GM06990 (cell line): Measurements from ENCODE around the gene TNS2.

Experiments used
- DNase-seq: peaks from one replicate; pipeline ENCODE4 v3.0.0-alpha.2; 2011; ENCODE audit not compliant: insufficient read length; ENCODE audit errors: extremely low read depth
- H3K27me3 ChIP-seq: replicated peaks from 2 replicates; pipeline ENCODE4 v1.6.0; 2011; ENCODE audit warnings: low read length; ENCODE audit not compliant: control insufficient read depth, insufficient read depth
- H3K36me3 ChIP-seq: 2 replicates; pipeline ENCODE4 v1.5.1; 2011; ENCODE audit warnings: low read length; ENCODE audit not compliant: control insufficient read depth, insufficient read depth
- H3K4me3 ChIP-seq: replicated peaks from 2 replicates; pipeline ENCODE4 v1.5.1; 2011; ENCODE audit warnings: low read depth, mild to moderate bottlenecking, control low read depth, low read length
- CTCF ChIP-seq: IDR thresholded peaks from 2 replicates; pipeline ENCODE4 v1.5.1; 2011; ENCODE audit warnings: low read length, control low read depth, mild to moderate bottlenecking, inconsistent platforms; ENCODE audit not compliant: insufficient read depth, poor library complexity, severe bottlenecking

Gene TNS2

GRCh38 chr12:53099071-53099882 is 49.4 kb downstream of the TNS2 start:
- TF ChIP-seq CTCF, result peak; percentile 95
- Histone ChIP-seq H3K4me3 (no peak overlapping the region), H3K27me3 (no peaks in the 10 kb centered on the region; the same call in 1 of the 2 replicates), H3K36me3 (no peaks in the 10 kb centered on the region)
- peak; percentile 64 for DNase-seq

GRCh38 chr12:53100466-53101151 is 50.7 kb downstream of the TNS2 start:
- no peaks in the 10 kb centered on the region; the same call in 1 of the 2 replicates for H3K27me3 ChIP-seq
- H3K36me3 ChIP-seq, result no peaks in the 10 kb centered on the region
- no peak for TF ChIP-seq CTCF
- no peak for DNase-seq
- H3K4me3 ChIP-seq, result no peak overlapping the region

- TF ChIP-seq CTCF, result no peak
- H3K27me3 ChIP-seq, result no peaks in the 10 kb centered on the region; the same call in 1 of the 2 replicates
- H3K36me3 ChIP-seq, result no peaks in the 10 kb centered on the region
- DNase-seq, result no peak
- no peak overlapping the region for H3K4me3 ChIP-seq
Observed at GRCh38 chr12:53101266-53101665, 51.4 kb downstream of the TNS2 start.

DNA sequence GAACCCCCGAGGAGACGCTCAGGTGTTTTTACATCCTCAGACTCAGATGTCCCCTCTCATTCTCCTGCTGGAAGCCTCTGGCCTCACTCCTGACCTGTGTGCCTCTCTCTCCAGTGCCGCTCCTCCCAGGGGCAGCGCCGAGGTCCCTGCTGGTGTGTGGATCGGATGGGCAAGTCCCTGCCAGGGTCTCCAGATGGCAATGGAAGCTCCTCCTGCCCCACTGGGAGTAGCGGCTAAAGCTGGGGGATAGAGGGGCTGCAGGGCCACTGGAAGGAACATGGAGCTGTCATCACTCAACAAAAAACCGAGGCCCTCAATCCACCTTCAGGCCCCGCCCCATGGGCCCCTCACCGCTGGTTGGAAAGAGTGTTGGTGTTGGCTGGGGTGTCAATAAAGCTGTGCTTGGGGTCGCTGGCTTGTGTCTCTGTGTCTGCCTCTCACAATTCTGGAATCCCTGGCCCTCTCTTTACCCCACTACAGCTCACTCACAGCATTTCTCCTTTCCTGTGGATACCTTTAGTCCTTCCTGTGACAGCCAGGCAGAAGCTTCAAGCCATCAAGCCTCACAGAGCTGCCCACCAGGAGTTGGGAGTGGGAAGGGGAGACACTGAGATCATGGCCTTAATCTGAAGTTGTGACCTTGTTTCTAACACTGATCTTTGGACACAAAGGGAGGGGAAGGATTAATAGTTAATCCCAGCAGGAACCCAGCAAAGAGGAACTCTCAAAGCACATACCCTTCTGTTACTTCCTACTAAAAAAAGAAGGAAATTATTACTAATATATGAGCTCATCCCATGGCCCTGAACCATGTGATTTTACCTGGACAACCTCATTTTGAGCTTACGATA is 52.3 kb downstream of the TNS2 start:
- H3K4me3 ChIP-seq, result no peak overlapping the region
- no peak for DNase-seq

More for the DNA sequence above, 52.3 kb downstream of the TNS2 start:
- Histone ChIP-seq H3K27me3 (no peaks in the 10 kb centered on the region; the same call in 1 of the 2 replicates), H3K36me3 (no peaks in the 10 kb centered on the region)
- no peak for TF ChIP-seq CTCF
